Measurements from ENCODE around the gene SUMF2. TPM values are rescaled to one million over a fixed set of nuclear protein-coding genes. Genes with fewer than 3 reads are reported as not detected.

The SUMF2 gene
- total and polyA plus RNA-seq, 2 donors (not counting 3 experiments of a cell fraction or from before 2014, with no cell fraction given), result 91.3 to 110 TPM

GRCh38 chr7:56124981-56125380, 60.9 kb downstream of the SUMF2 start:
- dilution Hi-C loops (cut with MboI; ENCODE audit: extremely low pct_ligation_motif_present, low sequenced_read_pairs) (no loop called here), intact Hi-C loops (cut with micrococcal nuclease) (no loop called here)
- Histone ChIP-seq H4K20me1 (replicated peaks; ENCODE audit: control insufficient read depth, extremely low read depth, insufficient read depth, low read length) (no peaks in the 10 kb centered on the region), H3K27me3 (ENCODE audit: control insufficient read depth in 2 of 2, insufficient read depth in 2 of 2, low read length in 2 of 2) (no peaks in the 10 kb centered on the region), H3K79me2 (ENCODE audit: control insufficient read depth, insufficient read depth, low read length) (no peaks in the 10 kb centered on the region), H2AFZ (ENCODE audit: low read depth, low read length) (no peak overlapping the region), H3K9me1 (replicated peaks; ENCODE audit: control insufficient read depth, extremely low read depth, insufficient read depth, low read length) (no peaks in the 10 kb centered on the region), H3K4me1 (ENCODE audit: control insufficient read depth, extremely low read depth, insufficient read depth, low read length) (no peaks in the 10 kb centered on the region), H3K27ac (ENCODE audit: insufficient read depth, low read depth, low read length) (no peak overlapping the region), H3K4me2 (ENCODE audit: insufficient read depth, low read length) (no peak overlapping the region), H3K4me3 (replicated peaks in 1 of 3; ENCODE audit: insufficient read depth in 1 of 3, low read depth in 1 of 3, low read length in 3 of 3) (no peak overlapping the region), H3K9ac (replicated peaks; ENCODE audit: extremely low read depth, insufficient read depth, low read length) (no peak overlapping the region), H3K9me3 (replicated peaks; ENCODE audit: control insufficient read depth, insufficient read depth, low read length) (no peaks in the 10 kb centered on the region), H3K36me3 (ENCODE audit: control insufficient read depth in 2 of 2, extremely low read depth in 1 of 2, insufficient read depth in 2 of 2, low read length in 2 of 2) (no peaks in the 10 kb centered on the region)
- no TSS peak for BruUV-seq (replicated peaks)
- TF ChIP-seq EZH2 (IDR thresholded peaks at IDR 0.05; ENCODE audit: borderline replicate concordance, low read depth, low read length, severe bottlenecking) (no peak), POLR2A (IDR thresholded peaks at IDR 0.05; ENCODE audit: low read depth, low read length) (no peak), FOS (IDR thresholded peaks at IDR 0.05; ENCODE audit: borderline replicate concordance, insufficient read depth, low read length) (no peak), POLR2AphosphoS5 (IDR thresholded peaks at IDR 0.05; ENCODE audit: insufficient read depth, low read depth, low read length) (no peak), MYC (IDR thresholded peaks at IDR 0.05; ENCODE audit: low read depth, low read length) (no peak), GATA2 (IDR thresholded peaks at IDR 0.05; ENCODE audit: insufficient read depth, insufficient read length, low read depth, low read length) (no peak), JUN (IDR thresholded peaks at IDR 0.05; ENCODE audit: borderline replicate concordance, insufficient read depth, insufficient read length, low read depth) (no peak)
- TF ChIP-seq, protein P1, sequence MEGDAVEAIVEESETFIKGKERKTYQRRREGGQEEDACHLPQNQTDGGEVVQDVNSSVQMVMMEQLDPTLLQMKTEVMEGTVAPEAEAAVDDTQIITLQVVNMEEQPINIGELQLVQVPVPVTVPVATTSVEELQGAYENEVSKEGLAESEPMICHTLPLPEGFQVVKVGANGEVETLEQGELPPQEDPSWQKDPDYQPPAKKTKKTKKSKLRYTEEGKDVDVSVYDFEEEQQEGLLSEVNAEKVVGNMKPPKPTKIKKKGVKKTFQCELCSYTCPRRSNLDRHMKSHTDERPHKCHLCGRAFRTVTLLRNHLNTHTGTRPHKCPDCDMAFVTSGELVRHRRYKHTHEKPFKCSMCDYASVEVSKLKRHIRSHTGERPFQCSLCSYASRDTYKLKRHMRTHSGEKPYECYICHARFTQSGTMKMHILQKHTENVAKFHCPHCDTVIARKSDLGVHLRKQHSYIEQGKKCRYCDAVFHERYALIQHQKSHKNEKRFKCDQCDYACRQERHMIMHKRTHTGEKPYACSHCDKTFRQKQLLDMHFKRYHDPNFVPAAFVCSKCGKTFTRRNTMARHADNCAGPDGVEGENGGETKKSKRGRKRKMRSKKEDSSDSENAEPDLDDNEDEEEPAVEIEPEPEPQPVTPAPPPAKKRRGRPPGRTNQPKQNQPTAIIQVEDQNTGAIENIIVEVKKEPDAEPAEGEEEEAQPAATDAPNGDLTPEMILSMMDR (IDR thresholded peaks at IDR 0.05; ENCODE audit: extremely low read depth in 1 of 2, insufficient read depth in 1 of 2, low read depth in 1 of 2, low read length in 2 of 2), result no peak
- TF ChIP-seq, protein P2, sequence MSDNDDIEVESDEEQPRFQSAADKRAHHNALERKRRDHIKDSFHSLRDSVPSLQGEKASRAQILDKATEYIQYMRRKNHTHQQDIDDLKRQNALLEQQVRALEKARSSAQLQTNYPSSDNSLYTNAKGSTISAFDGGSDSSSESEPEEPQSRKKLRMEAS (IDR thresholded peaks at IDR 0.05; ENCODE audit: insufficient read depth, insufficient read length), result no peak
- FAIRE-seq (no peak), DNase-seq (ENCODE audit: low read depth, low spot score) (no peak)
- CTCF ChIA-PET, result no interaction called here
- POLR2A ChIA-PET, result no interaction called here
